Breast epithelium (tissue), 3 donors: ENCODE results near the gene ANXA5.

Source experiments
- CTCF ChIP-seq, 3 donors: fragments of 450-650 bp; IDR thresholded peaks; one replicate each; pipeline ENCODE4 v1.5.1; 2016 to 2017; ENCODE audit warnings: antibody characterized with exemption in 3 of 3, mild to moderate bottlenecking in 3 of 3, moderate library complexity in 3 of 3
- POLR2AphosphoS5 ChIP-seq, 3 donors: sonication (generic); formaldehyde crosslinking; IDR thresholded peaks; one replicate each; pipeline ENCODE4 v1.6.1; 2017; ENCODE audit warnings: antibody characterized with exemption in 3 of 3

- TF ChIP-seq CTCF (IDR thresholded peaks at IDR 0.05) (no peak), POLR2AphosphoS5 (IDR thresholded peaks at IDR 0.05) (no peak)
Observed at GRCh38 chr4:121665371-121665770, 31.4 kb downstream of the ANXA5 start.
